RWPE2 (cell line): ENCODE data around the gene NPC2.

Source experiments
- ATAC-seq: fragments of 200-7000 bp; cut with Tn5 transposase; 3 replicates; pipeline ENCODE4 v1.9.1; 2021; ENCODE audit warnings: low read depth
- DNase-seq: peaks from one replicate; pipeline ENCODE4 v3.0.0-alpha.2; 2020; ENCODE audit warnings: low spot score
- H3K27ac ChIP-seq: fragments of 450-650 bp; 2 replicates; pipeline ENCODE4 v1.5.1; 2017; ENCODE audit warnings: mild to moderate bottlenecking; ENCODE audit not compliant: poor library complexity, severe bottlenecking
- H3K27me3 ChIP-seq: fragments of 250-450 bp; sonication (Bioruptor Pico); 2 replicates; pipeline ENCODE4 v1.5.1; 2021; ENCODE audit warnings: mild to moderate bottlenecking, moderate library complexity; ENCODE audit not compliant: insufficient read depth, poor library complexity, severe bottlenecking
- H3K36me3 ChIP-seq: fragments of 250-450 bp; sonication (Bioruptor Pico); 2 replicates; pipeline ENCODE4 v1.5.1; 2020; ENCODE audit warnings: low read depth, mild to moderate bottlenecking, moderate library complexity
- H3K4me1 ChIP-seq: fragments of 250-450 bp; sonication (Bioruptor Pico); 2 replicates; pipeline ENCODE4 v1.5.1; 2021; ENCODE audit warnings: mild to moderate bottlenecking, moderate library complexity; ENCODE audit not compliant: insufficient read depth, poor library complexity, severe bottlenecking
- H3K4me3 ChIP-seq: fragments of 250-450 bp; sonication (Bioruptor Pico); 2 replicates; pipeline ENCODE4 v1.5.1; 2021; ENCODE audit warnings: mild to moderate bottlenecking, moderate library complexity; ENCODE audit not compliant: severe bottlenecking
- H3K9me3 ChIP-seq: fragments of 250-450 bp; sonication (Bioruptor Pico); 2 replicates; pipeline ENCODE4 v1.5.1; 2021; ENCODE audit warnings: mild to moderate bottlenecking, moderate library complexity; ENCODE audit not compliant: severe bottlenecking
- TF ChIP-seq, protein P1 (sequence below): fragments of 450-650 bp; IDR thresholded peaks from one replicate; pipeline ENCODE4 v1.5.1; 2017; ENCODE audit warnings: mild to moderate bottlenecking, moderate library complexity; ENCODE audit not compliant: poor library complexity, severe bottlenecking

Gene NPC2

DNA sequence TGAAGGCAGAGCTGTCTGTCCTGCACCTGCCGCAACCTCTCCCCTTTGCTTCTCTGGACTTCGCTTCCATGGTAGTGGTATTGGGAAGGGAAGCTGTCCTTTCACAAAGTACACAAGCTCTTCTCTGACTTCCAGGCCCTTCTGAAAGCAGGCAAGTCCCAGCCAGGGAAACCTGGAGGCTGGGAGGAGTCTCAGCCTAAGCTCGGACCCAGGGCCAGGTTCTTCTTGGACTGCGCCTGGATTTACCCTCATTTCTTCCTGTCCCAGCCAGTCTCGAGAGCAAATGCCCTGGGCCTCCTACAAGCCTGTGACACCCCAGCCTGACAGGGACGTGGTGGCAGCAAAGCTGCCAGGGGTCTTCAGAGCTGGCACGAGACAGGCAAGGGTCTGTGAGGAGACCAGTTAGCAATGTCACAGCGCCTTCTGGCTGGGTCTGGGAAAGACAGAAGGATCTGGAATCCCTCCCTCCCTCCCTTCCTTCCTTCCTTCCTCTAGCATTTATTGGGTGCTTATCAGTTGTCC, 22.8 kb upstream of the NPC2 start:
- DNase-seq (no peak), ATAC-seq (no peak)
- Histone ChIP-seq H3K4me3 (no peak overlapping the region), H3K4me1 (peaks cover 3% of the 10 kb centered on the region), H3K9me3 (no peaks in the 10 kb centered on the region), H3K36me3 (peaks cover 93% of the 10 kb centered on the region), H3K27ac (no peak overlapping the region), H3K27me3 (no peaks in the 10 kb centered on the region)
- TF ChIP-seq, protein P1, sequence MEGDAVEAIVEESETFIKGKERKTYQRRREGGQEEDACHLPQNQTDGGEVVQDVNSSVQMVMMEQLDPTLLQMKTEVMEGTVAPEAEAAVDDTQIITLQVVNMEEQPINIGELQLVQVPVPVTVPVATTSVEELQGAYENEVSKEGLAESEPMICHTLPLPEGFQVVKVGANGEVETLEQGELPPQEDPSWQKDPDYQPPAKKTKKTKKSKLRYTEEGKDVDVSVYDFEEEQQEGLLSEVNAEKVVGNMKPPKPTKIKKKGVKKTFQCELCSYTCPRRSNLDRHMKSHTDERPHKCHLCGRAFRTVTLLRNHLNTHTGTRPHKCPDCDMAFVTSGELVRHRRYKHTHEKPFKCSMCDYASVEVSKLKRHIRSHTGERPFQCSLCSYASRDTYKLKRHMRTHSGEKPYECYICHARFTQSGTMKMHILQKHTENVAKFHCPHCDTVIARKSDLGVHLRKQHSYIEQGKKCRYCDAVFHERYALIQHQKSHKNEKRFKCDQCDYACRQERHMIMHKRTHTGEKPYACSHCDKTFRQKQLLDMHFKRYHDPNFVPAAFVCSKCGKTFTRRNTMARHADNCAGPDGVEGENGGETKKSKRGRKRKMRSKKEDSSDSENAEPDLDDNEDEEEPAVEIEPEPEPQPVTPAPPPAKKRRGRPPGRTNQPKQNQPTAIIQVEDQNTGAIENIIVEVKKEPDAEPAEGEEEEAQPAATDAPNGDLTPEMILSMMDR = no peak

DNA sequence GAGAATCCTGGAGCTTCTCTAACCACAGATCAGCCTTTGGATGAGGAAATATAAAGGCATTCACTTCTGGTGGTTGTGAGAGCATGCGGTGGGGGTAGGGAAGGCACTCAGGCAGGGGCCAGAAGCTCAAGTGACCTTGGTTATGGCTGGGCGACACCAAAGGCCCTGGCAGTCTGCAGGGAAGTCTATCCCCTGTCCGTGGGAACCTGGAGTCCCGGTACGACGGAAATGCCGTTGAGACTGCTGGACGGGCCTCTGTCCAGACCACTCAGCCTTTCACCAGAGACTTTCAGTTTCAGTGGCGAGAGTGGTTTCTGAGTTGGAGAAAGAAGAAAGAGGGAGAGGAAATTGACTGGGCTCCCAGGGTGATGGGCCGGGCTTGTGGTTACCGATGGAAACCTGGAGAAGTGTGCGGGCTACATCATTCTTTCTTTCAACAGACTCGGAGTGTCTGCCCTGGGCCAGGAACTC, 21.4 kb upstream of the NPC2 start:
- DNase-seq = no peak
- Histone ChIP-seq H3K36me3 (peaks cover 93% of the 10 kb centered on the region), H3K4me1 (peaks cover 3% of the 10 kb centered on the region), H3K27me3 (no peaks in the 10 kb centered on the region), H3K4me3 (no peak overlapping the region), H3K9me3 (no peaks in the 10 kb centered on the region), H3K27ac (no peak overlapping the region)
- ATAC-seq = no peak
- TF ChIP-seq, protein P1 = no peak

DNA sequence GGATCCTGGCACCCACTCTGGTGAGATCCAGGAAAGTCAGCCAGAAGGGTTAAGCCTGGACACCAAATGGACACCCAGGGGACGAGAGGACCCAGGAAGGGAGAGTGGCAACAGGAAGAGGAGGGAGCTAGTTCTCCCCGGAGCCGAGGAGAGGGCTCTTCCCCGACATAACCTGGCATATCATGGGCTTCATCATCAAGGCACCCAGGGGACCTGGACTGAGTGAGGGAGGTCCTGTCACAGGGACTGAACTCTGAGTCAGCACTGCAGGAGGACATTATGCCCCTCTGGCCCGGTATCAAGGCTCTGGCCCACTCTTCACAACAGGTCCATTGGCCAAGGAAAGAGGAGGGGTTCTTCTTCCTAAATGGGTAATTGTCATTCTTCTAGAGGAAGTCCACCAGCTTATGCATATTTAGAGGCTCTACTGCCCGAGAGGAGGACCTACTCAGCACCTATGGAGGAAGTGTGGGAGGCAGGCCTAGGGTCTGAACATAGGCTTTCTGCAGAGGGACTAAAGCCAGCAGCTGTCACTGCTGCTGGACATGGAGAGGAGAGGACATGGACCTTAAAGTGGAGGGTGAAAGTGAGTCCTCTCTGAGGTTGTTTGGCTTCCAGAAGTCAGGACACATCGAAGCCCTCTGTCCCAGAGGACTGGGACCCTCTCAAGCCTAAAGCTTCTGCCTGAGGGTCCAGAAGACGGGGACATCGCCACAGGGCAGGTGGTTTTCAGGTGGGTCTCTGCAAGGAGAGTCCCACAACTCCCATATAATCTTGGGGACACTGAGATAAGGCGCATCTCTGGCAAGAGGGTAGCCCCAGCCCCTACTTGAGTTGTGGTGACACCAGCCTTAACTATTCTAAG, 19.1 kb upstream of the NPC2 start:
- TF ChIP-seq, protein P1 = no peak
- peaks cover 94% of the 10 kb centered on the region for H3K36me3 ChIP-seq
- peaks cover 3% of the 10 kb centered on the region for H3K4me1 ChIP-seq
- DNase-seq (peak; percentile 31), ATAC-seq (no peak)
- H3K27me3 ChIP-seq = no peaks in the 10 kb centered on the region
- H3K9me3 ChIP-seq = no peaks in the 10 kb centered on the region
- H3K4me3 ChIP-seq = no peak overlapping the region
- no peak overlapping the region for H3K27ac ChIP-seq

DNA sequence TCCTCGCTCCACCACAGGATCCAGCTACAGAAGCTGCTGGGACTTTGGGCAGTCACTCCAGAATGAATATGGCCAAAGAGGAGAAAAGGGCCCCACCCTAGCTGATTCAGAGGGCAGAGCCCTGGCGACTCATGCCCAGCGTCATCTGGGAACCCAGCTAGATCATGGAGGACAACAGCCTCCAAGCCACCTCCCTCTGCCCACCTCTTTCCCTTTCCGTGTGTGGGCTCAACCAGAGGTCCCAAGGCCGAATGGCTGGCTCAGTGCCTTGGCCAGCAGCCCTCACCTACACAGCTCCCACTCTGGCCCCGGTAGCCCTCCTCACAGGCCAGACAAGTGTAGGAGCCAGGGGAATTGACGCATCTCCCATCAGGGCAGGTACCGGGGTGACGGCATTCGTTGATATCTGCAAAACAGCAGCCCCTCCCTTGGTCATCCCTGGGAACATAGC, 17.9 kb upstream of the NPC2 start:
- TF ChIP-seq, protein P1 = no peak
- H3K9me3 ChIP-seq = no peaks in the 10 kb centered on the region
- H3K4me1 ChIP-seq = peaks cover 3% of the 10 kb centered on the region
- no peak overlapping the region for H3K4me3 ChIP-seq
- ATAC-seq (peak; percentile 64), DNase-seq (peak; percentile 68)
- no peak overlapping the region for H3K27ac ChIP-seq
- no peaks in the 10 kb centered on the region for H3K27me3 ChIP-seq
- H3K36me3 ChIP-seq = peaks cover 97% of the 10 kb centered on the region
